A549 (cell line): ENCODE results near the gene RSPH6A. TPM values are rescaled to one million over a fixed set of nuclear protein-coding genes. Genes with fewer than 3 reads are reported as not detected.

ENCODE experiments used
- ATAC-seq, 2 experiments: fragments of 200-7000 bp in 1 of 2; fragments of >200 bp in 1 of 2; cut with Nextera tagmentation in 1 of 2; cut with Tn5 transposase in 1 of 2; 3 replicates each; pipeline versions ENCODE4 v1.8.0 to v1.9.1; 2018 to 2020; ENCODE audit warnings: mild to moderate bottlenecking in 1 of 2, moderate library complexity in 1 of 2
- CTCF ChIA-PET: fragments of 300-600 bp; sonication (Branson Sonifier 250); formaldehyde crosslinking; extraction: SDS; loops from one replicate; lab custom pipeline; 2021; ENCODE audit warnings: antibody characterized with exemption, inconsistent platforms; lab: Yijun Ruan, JAX
- POLR2A ChIA-PET: fragments of 350-600 bp; formaldehyde crosslinking; extraction: SDS; loops from one replicate; lab custom pipeline; 2021; ENCODE audit warnings: antibody characterized with exemption, inconsistent platforms; lab: Yijun Ruan, JAX
- DNase-seq, 2 experiments: peaks; one replicate each; pipeline versions ENCODE4 v3.0.0 to v3.0.0-alpha.2; 2011 to 2016; ENCODE audit warnings: low read depth in 1 of 2, low spot score in 1 of 2
- FAIRE-seq: peaks from 2 replicates; lab custom pipeline; 2011; peaks lifted over from hg19 to GRCh38; lab: Jason Lieb, UNC
- H3K27ac ChIP-seq, 2 experiments: fragments of >200 bp; sonication (Bioruptor Twin); formaldehyde crosslinking; 3 replicates each; pipeline ENCODE4 v1.5.1; 2016 to 2017
- H3K4me1 ChIP-seq: fragments of >200 bp; sonication (Bioruptor Twin); formaldehyde crosslinking; 3 replicates; pipeline ENCODE4 v1.6.1; 2016
- H3K4me2 ChIP-seq: fragments of >200 bp; sonication (Bioruptor Twin); formaldehyde crosslinking; 3 replicates; pipeline ENCODE4 v1.6.1; 2016
- H3K4me3 ChIP-seq: fragments of >200 bp; sonication (Bioruptor Twin); formaldehyde crosslinking; 3 replicates; pipeline ENCODE4 v1.5.1; 2016
- H3K9me3 ChIP-seq: fragments of >200 bp; sonication (Bioruptor Twin); formaldehyde crosslinking; 3 replicates; pipeline ENCODE4 v1.6.1; 2016
- CBX2 ChIP-seq: fragments of 200-600 bp; sonication (generic); IDR thresholded peaks from 2 replicates; pipeline ENCODE4 v1.6.1; 2016; ENCODE audit warnings: low read depth, mild to moderate bottlenecking, borderline replicate concordance
- CBX8 ChIP-seq: fragments of 200-600 bp; sonication (generic); IDR thresholded peaks from 2 replicates; pipeline ENCODE4 v1.6.1; 2016
- CHD2 ChIP-seq: fragments of 150-350 bp; IDR thresholded peaks from 2 replicates; pipeline ENCODE4 v1.6.1; 2014; ENCODE audit warnings: low read length; ENCODE audit not compliant: partially characterized antibody
- FOSL2 ChIP-seq, 2 experiments: fragments of 450-650 bp in 1 of 2; fragments of >200 bp in 1 of 2; sonication (Bioruptor Twin) in 1 of 2; formaldehyde crosslinking; IDR thresholded peaks; 2 replicates each; pipeline versions ENCODE4 v1.5.0 to v1.6.1; 2016 to 2020; ENCODE audit warnings: mild to moderate bottlenecking in 1 of 2, moderate library complexity in 1 of 2
- FOXS1 ChIP-seq: fragments of 250-450 bp; sonication (Bioruptor Pico); IDR thresholded peaks from 2 replicates; pipeline ENCODE4 v1.5.0; 2020; ENCODE audit warnings: mild to moderate bottlenecking, moderate library complexity
- GATA3 ChIP-seq: IDR thresholded peaks from 2 replicates; pipeline ENCODE4 v1.6.1; 2012; ENCODE audit warnings: borderline replicate concordance
- HES2 ChIP-seq: fragments of >200 bp; sonication (Bioruptor Twin); formaldehyde crosslinking; IDR thresholded peaks from 2 replicates; pipeline ENCODE4 v1.6.1; 2016
- HOXB13 ChIP-seq: fragments of 250-450 bp; sonication (Bioruptor Pico); IDR thresholded peaks from 2 replicates; pipeline ENCODE4 v1.5.0; 2020; ENCODE audit warnings: low read depth, mild to moderate bottlenecking, moderate library complexity
- MAZ ChIP-seq: fragments of 150-350 bp; IDR thresholded peaks from 2 replicates; pipeline ENCODE4 v1.6.1; 2014; ENCODE audit warnings: antibody characterized with exemption, low read depth, low read length, borderline replicate concordance
- NFE2L2 ChIP-seq: fragments of 150-350 bp; conservative IDR thresholded peaks from 2 replicates; pipeline ENCODE4 v1.6.1; 2014; ENCODE audit warnings: low read length
- PHF8 ChIP-seq: fragments of 200-600 bp; sonication (generic); IDR thresholded peaks from 2 replicates; pipeline ENCODE4 v1.6.1; 2016; ENCODE audit warnings: low read depth, mild to moderate bottlenecking, antibody characterized with exemption, moderate library complexity, borderline replicate concordance
- POLR2AphosphoS2 ChIP-seq: conservative IDR thresholded peaks from 2 replicates; pipeline ENCODE4 v1.6.1; 2012; ENCODE audit warnings: low read length, improper control_type of control experiment, inconsistent platforms
- RCOR1 ChIP-seq: fragments of 150-350 bp; IDR thresholded peaks from 2 replicates; pipeline ENCODE4 v1.6.1; 2014; ENCODE audit warnings: antibody characterized with exemption, low read length, low read depth
- RFX5 ChIP-seq: fragments of 450-650 bp; IDR thresholded peaks from 2 replicates; pipeline ENCODE4 v1.7.1; 2014; ENCODE audit warnings: antibody characterized with exemption, mild to moderate bottlenecking, moderate library complexity
- ZNF302 ChIP-seq: fragments of 250-450 bp; sonication (Bioruptor Pico); IDR thresholded peaks from 2 replicates; pipeline ENCODE4 v1.9.0; 2021; ENCODE audit warnings: inconsistent platforms, mild to moderate bottlenecking, moderate library complexity
- WGBS: methylation state at CpG from one replicate; pipeline ENCODE4 v1.1.6; 2017; ENCODE audit errors: missing lambda C conversion rate; 5-methylcytosine and 5-hydroxymethylcytosine counted together
- polyA plus RNA-seq, 4 experiments: library from polyadenylated mRNA; depleted of rRNA in 3 of 4; stranded (reverse); fragments of >200 nt; fragmentation: RNase III in 1 of 4; extraction: RNeasy Plus Mini Kit Qiagen cat#74134 plus additional on column Dnase treatment in 1 of 4; gene quantifications; 2 replicates in 3 of 4; 3 replicates in 1 of 4; pipeline ENCODE4 v1.2.3, GENCODE V29; 2011 to 2017
- TF ChIP-seq, protein P1 (sequence below): fragments of 450-650 bp; IDR thresholded peaks from 2 replicates; pipeline ENCODE4 v1.6.1; 2014; ENCODE audit warnings: antibody characterized with exemption
- TF ChIP-seq, protein P2 (sequence below): fragments of 250-450 bp; sonication (Bioruptor Pico); IDR thresholded peaks from 2 replicates; pipeline ENCODE4 v1.5.0; 2021; ENCODE audit warnings: mild to moderate bottlenecking, moderate library complexity, borderline replicate concordance

The RSPH6A gene
- polyA plus RNA-seq, 2 of the 4 experiments (the other 2 are of a cell fraction), result not detected

DNA sequence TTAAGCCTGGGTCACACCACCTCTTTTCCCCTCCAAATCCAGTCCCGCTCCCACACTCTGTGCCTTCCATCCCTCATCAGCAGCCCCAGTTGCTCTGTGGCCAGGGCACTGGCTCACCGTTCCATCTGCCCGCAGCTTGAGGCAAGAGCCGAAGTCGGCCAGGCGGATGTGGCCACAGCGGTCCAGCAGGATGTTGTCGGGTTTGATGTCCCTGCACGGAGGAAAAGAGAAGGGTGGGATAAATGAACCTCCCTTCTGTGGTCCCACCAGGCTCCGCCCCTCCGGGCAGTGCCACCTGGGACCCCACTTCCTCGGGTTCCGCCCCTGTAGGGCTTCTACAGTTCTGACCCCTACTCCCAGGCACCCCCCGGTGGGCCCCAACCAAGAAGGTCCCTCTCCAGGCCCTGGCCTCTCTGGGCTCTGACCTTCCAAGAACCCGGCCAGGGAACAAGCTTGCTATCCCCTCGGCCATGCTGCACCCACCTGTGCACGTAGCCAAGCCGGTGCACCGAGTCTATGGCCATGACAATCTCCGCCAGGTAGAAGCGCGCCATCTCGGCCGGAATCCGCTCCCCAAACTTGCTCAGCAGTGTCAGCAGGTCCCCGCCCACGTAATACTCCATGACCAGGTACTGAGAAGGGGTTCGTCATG is 37.0 kb downstream of the RSPH6A start:
- H3K4me1 ChIP-seq, result peaks cover 42% of the 10 kb centered on the region
- no peak overlapping the region for H3K27ac ChIP-seq
- ATAC-seq, result no peak
- ChIA-PET CTCF (interaction anchor here (1.5 to 74.3 kb wide), 4 partner anchors 7 to 74 kb away, joined by 3 to 2204 read pairs (median 1104); partner anchors contain the start of genes DMPK, DMWD, RSPH6A and SIX5), POLR2A (interaction anchor here (1.4 kb wide), 1 partner anchor 9 kb away, joined by 6 read pairs; the partner anchor contains the start of gene SIX5)
- no peaks in the 10 kb centered on the region for H3K9me3 ChIP-seq
- TF ChIP-seq FOXS1 (no peak), RCOR1 (no peak), ZNF302 (CRISPR knock-in tag) (no peak), RFX5 (no peak), NFE2L2 (no peak), HOXB13 (CRISPR knock-in tag) (no peak)
- no peak for FAIRE-seq
- no peak overlapping the region; the same call in 2 of the 3 replicates for H3K4me2 ChIP-seq
- WGBS, result 94% methylated on average over 28 of the region's 28 CpGs
- H3K4me3 ChIP-seq, result no peak overlapping the region
- DNase-seq, result no peak

DNA sequence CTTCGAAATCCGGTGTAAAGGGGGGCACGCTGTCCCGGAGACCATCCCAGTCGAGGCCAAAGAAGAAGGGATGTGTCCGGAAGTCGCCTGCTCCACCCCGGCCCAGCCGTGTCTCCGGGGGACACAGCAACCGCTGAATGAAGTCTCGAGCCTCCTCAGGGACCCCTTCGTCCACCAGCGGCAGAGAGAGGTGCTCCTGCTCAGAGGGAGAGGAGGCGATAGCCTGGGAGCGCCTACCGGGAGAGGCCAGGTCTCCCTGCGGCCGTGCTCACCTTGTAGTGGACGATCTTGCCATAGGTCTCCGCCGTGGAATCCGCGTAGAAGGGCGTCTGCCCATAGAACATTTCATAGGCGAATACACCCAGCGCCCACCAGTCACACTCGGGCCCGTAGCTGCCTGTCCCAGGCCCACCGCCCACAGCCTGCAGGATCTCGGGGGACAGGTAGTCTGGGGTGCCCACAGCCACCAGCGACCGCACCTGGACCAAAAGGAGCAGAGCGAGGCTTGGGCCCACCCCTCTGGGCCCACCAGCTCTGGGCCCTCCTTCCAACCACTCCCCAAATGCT is 37.6 kb downstream of the RSPH6A start:
- WGBS, result 95% methylated on average over 34 of the region's 34 CpGs
- DNase-seq (no peak), FAIRE-seq (no peak), ATAC-seq (no peak)
- Histone ChIP-seq H3K9me3 (no peaks in the 10 kb centered on the region), H3K4me2 (no peak overlapping the region), H3K4me3 (no peak overlapping the region), H3K4me1 (peaks cover 35% of the 10 kb centered on the region), H3K27ac (no peak overlapping the region)
- CTCF ChIA-PET, result interaction anchor here (1.5 to 74.3 kb wide), 4 partner anchors 7 to 84 kb away, joined by 3 to 2204 read pairs (median 1104); partner anchors contain the start of genes DMPK, DMWD, RSPH6A and SIX5
- TF ChIP-seq PHF8, result no peak
- no peak for TF ChIP-seq GATA3
- TF ChIP-seq, protein P1, sequence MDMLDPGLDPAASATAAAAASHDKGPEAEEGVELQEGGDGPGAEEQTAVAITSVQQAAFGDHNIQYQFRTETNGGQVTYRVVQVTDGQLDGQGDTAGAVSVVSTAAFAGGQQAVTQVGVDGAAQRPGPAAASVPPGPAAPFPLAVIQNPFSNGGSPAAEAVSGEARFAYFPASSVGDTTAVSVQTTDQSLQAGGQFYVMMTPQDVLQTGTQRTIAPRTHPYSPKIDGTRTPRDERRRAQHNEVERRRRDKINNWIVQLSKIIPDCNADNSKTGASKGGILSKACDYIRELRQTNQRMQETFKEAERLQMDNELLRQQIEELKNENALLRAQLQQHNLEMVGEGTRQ, result no peak
- POLR2A ChIA-PET, result interaction anchor here (1.4 kb wide), 1 partner anchor 8 kb away, joined by 6 read pairs; the partner anchor contains the start of gene SIX5

- peak; percentile 65 to 71 for DNase-seq
- FAIRE-seq, result no peak
- ChIA-PET POLR2A (interaction anchor here (0.6 to 1.0 kb wide), 2 partner anchors 8 to 169 kb away, joined by 3 to 4 read pairs; partner anchors contain the start of gene DMPK), CTCF (interaction anchor here (0.7 to 74.3 kb wide), 3 partner anchors 33 to 83 kb away, joined by 3 to 2204 read pairs (median 3); partner anchors contain the start of genes DMPK, DMWD, RSPH6A and SNRPD2)
- WGBS, result 85% methylated on average over 9 of the region's 9 CpGs
- Histone ChIP-seq H3K4me2 (no peak overlapping the region), H3K4me1 (peaks cover 13% of the 10 kb centered on the region), H3K9me3 (no peaks in the 10 kb centered on the region), H3K27ac (no peak overlapping the region), H3K4me3 (no peak overlapping the region)
- ATAC-seq, result no peak
- TF ChIP-seq HOXB13 (CRISPR knock-in tag), result no peak
- no peak for TF ChIP-seq ZNF302 (CRISPR knock-in tag)
- TF ChIP-seq CBX8, result no peak
- no peak for TF ChIP-seq HES2
- TF ChIP-seq POLR2AphosphoS2, result no peak
- TF ChIP-seq FOSL2 (IDR thresholded peaks at IDR 0.05), result no peak
- no peak for TF ChIP-seq FOSL2 (CRISPR knock-in tag; IDR thresholded peaks at IDR 0.05)
Measured at GRCh38 chr19:45774765-45775164, 40.3 kb downstream of the RSPH6A start.

GRCh38 chr19:45773384-45773783 is 41.7 kb downstream of the RSPH6A start:
- ATAC-seq (no peak), FAIRE-seq (no peak)
- TF ChIP-seq MAZ (no peak), CBX2 (no peak), CHD2 (no peak)
- TF ChIP-seq, protein P1, result no peak
- TF ChIP-seq, protein P2, sequence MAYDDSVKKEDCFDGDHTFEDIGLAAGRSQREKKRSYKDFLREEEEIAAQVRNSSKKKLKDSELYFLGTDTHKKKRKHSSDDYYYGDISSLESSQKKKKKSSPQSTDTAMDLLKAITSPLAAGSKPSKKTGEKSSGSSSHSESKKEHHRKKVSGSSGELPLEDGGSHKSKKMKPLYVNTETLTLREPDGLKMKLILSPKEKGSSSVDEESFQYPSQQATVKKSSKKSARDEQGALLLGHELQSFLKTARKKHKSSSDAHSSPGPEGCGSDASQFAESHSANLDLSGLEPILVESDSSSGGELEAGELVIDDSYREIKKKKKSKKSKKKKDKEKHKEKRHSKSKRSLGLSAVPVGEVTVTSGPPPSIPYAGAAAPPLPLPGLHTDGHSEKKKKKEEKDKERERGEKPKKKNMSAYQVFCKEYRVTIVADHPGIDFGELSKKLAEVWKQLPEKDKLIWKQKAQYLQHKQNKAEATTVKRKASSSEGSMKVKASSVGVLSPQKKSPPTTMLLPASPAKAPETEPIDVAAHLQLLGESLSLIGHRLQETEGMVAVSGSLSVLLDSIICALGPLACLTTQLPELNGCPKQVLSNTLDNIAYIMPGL (CRISPR knock-in tag), result no peak
- TF ChIP-seq, all 56 proteins: peak for 0
- no peak overlapping the region for H3K4me2 ChIP-seq
- CTCF ChIA-PET, result interaction anchor here (0.6 to 74.3 kb wide), 6 partner anchors 10 to 91 kb away, joined by 3 to 2204 read pairs (median 4); partner anchors contain the start of genes DMPK, DMWD, FOXA3 and QPCTL
- peaks cover 5% of the 10 kb centered on the region for H3K4me1 ChIP-seq
- no peaks in the 10 kb centered on the region for H3K9me3 ChIP-seq
- H3K27ac ChIP-seq, result no peak overlapping the region
- POLR2A ChIA-PET, result interaction anchor here (1.0 kb wide), 1 partner anchor 19 kb away, joined by 3 read pairs; the partner anchor contains the start of gene DMWD
- no peak for DNase-seq
- whole genome bisulfite sequencing, result 78% methylated on average over 2 of the region's 2 CpGs
- no peak overlapping the region for H3K4me3 ChIP-seq
